HCT116 (cell line): ENCODE results near the gene SPEM3.

Experiments used
- CTCF ChIP-seq, 3 experiments: fragments of 200-600 bp in 1 of 3; sonication (generic) in 1 of 3; IDR thresholded peaks in 2 of 3; conservative IDR thresholded peaks in 1 of 3; 2 replicates each; pipeline ENCODE4 v1.5.1; 2012 to 2017; ENCODE audit warnings: low read depth in 2 of 3, low read length in 2 of 3, antibody characterized with exemption in 1 of 3, borderline replicate concordance in 1 of 3, control low read depth in 1 of 3, mild to moderate bottlenecking in 1 of 3, mixed read lengths in 1 of 3, mixed run types in 1 of 3, moderate library complexity in 1 of 3; ENCODE audit not compliant: insufficient read depth in 1 of 3
- EGR1 ChIP-seq: IDR thresholded peaks from 2 replicates; pipeline ENCODE4 v1.6.1; 2012; ENCODE audit warnings: low read depth
- EZH2 ChIP-seq: fragments of 200-600 bp; sonication (generic); IDR thresholded peaks from 2 replicates; pipeline ENCODE4 v1.6.1; 2017; ENCODE audit warnings: antibody characterized with exemption, mixed run types
- EZH2phosphoT487 ChIP-seq: fragments of 200-600 bp; IDR thresholded peaks from 2 replicates; pipeline ENCODE4 v1.6.1; 2018; ENCODE audit warnings: antibody characterized with exemption, borderline replicate concordance
- FOSL1 ChIP-seq: IDR thresholded peaks from 2 replicates; pipeline ENCODE4 v1.6.1; 2012; ENCODE audit warnings: low read depth
- JUND ChIP-seq: IDR thresholded peaks from 2 replicates; pipeline ENCODE4 v1.6.1; 2012
- MAX ChIP-seq: IDR thresholded peaks from 2 replicates; pipeline ENCODE4 v1.6.1; 2012
- POLR2AphosphoS5 ChIP-seq: IDR thresholded peaks from 2 replicates; pipeline ENCODE4 v1.6.1; 2011; ENCODE audit warnings: mild to moderate bottlenecking, low read depth, low read length, moderate library complexity
- TCF7L2 ChIP-seq: IDR thresholded peaks from 2 replicates; pipeline ENCODE4 v1.7.0; 2011; ENCODE audit warnings: borderline replicate concordance, inconsistent platforms; ENCODE audit not compliant: insufficient read depth, insufficient read length; ENCODE audit errors: extremely low read depth
- ZBTB33 ChIP-seq: IDR thresholded peaks from 2 replicates; pipeline ENCODE4 v1.6.1; 2011; ENCODE audit warnings: mild to moderate bottlenecking, low read length, moderate library complexity; ENCODE audit not compliant: insufficient replicate concordance; ENCODE audit errors: extremely low read depth
- ZFX ChIP-seq: fragments of 450-650 bp; IDR thresholded peaks from 2 replicates; pipeline ENCODE4 v1.6.1; 2017
- TF ChIP-seq, protein P1 (sequence below): IDR thresholded peaks from 2 replicates; pipeline ENCODE4 v1.6.1; 2012

DNA sequence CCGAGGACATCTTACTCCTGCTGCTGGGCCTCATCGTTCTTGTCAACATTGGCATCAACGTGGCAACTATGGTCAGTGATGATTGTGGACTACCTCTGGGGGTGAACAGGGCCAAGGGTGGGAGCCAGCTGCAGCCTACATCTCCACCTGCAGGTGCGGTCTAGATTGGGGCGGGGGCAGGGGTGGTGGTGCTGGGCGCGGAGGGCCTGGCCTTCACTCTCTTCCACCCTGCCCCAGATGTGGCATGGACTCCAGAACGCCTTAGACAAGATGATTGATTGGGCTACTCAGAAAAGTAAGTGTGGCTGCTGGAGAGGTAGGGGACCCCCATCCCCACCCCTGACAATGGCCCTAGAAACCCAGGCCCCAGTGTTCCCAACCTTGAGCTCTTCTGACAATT is 2.9 kb upstream of the SPEM3 start:
- TF ChIP-seq CTCF (IDR thresholded peaks at IDR 0.05 in 2 of 3, conservative IDR thresholded peaks at IDR 0.05 in 1 of 3; ENCODE audit: borderline replicate concordance in 1 of 3, insufficient read depth in 1 of 3, low read depth in 2 of 3, low read length in 2 of 3) (no peak), FOSL1 (no peak), ZBTB33 (no peak), JUND (no peak), EZH2 (no peak), TCF7L2 (no peak), EZH2phosphoT487 (no peak), POLR2AphosphoS5 (no peak), EGR1 (no peak), MAX (no peak), ZFX (no peak)
- TF ChIP-seq, protein P1, sequence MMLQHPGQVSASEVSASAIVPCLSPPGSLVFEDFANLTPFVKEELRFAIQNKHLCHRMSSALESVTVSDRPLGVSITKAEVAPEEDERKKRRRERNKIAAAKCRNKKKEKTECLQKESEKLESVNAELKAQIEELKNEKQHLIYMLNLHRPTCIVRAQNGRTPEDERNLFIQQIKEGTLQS: no peak
